Loucy (cell line): ENCODE results near the gene MRPS15.

Source experiments
- H2AFZ ChIP-seq: fragments of 200-600 bp; sonication (generic); 2 replicates; pipeline ENCODE4 v1.6.0; 2016; ENCODE audit warnings: antibody characterized with exemption, mild to moderate bottlenecking, low read length, moderate library complexity
- H3F3A ChIP-seq: fragments of 200-600 bp; 2 replicates; pipeline ENCODE4 v1.6.0; 2016; ENCODE audit warnings: antibody characterized with exemption, low read depth, mild to moderate bottlenecking
- H3K27me3 ChIP-seq: fragments of 200-600 bp; sonication (generic); 2 replicates; pipeline ENCODE4 v1.6.1; 2014; ENCODE audit warnings: low read length, mild to moderate bottlenecking; ENCODE audit not compliant: insufficient read depth, poor library complexity, severe bottlenecking
- H3K36me3 ChIP-seq: fragments of 200-600 bp; sonication (generic); 2 replicates; pipeline ENCODE4 v1.6.1; 2016; ENCODE audit warnings: low read length; ENCODE audit not compliant: insufficient read depth
- H3K4me1 ChIP-seq: fragments of 200-600 bp; sonication (generic); 2 replicates; pipeline ENCODE4 v1.5.1; 2014; ENCODE audit warnings: low read length, mild to moderate bottlenecking; ENCODE audit not compliant: insufficient read depth, poor library complexity, severe bottlenecking
- H3K4me2 ChIP-seq: fragments of 200-600 bp; sonication (generic); 2 replicates; pipeline ENCODE4 v1.6.0; 2014; ENCODE audit warnings: antibody characterized with exemption, low read length, low read depth, mild to moderate bottlenecking; ENCODE audit not compliant: poor library complexity, severe bottlenecking
- H3K4me3 ChIP-seq: fragments of 200-600 bp; sonication (generic); 2 replicates; pipeline ENCODE4 v1.5.1; 2014; ENCODE audit warnings: low read length, mild to moderate bottlenecking, mixed read lengths; ENCODE audit not compliant: poor library complexity, severe bottlenecking
- H3K79me2 ChIP-seq: fragments of 200-600 bp; sonication (generic); 2 replicates; pipeline ENCODE4 v1.6.1; 2014; ENCODE audit warnings: low read length; ENCODE audit not compliant: insufficient read depth
- H3K9ac ChIP-seq: fragments of 200-600 bp; sonication (generic); 2 replicates; pipeline ENCODE4 v1.6.0; 2014; ENCODE audit warnings: mild to moderate bottlenecking, low read depth, low read length, moderate library complexity; ENCODE audit not compliant: poor library complexity, severe bottlenecking
- H3K9me2 ChIP-seq: fragments of 200-600 bp; sonication (generic); replicated peaks from 2 replicates; pipeline ENCODE4 v1.6.1; 2016; ENCODE audit warnings: low read depth, low read length, mixed read lengths
- H3K9me3 ChIP-seq: fragments of 200-600 bp; sonication (generic); 2 replicates; pipeline ENCODE4 v1.6.1; 2014; ENCODE audit warnings: mild to moderate bottlenecking, antibody characterized with exemption, low read length, low read depth; ENCODE audit not compliant: insufficient read depth
- H4K20me1 ChIP-seq: fragments of 200-600 bp; sonication (generic); 2 replicates; pipeline ENCODE4 v1.6.0; 2014; ENCODE audit warnings: antibody characterized with exemption, low read length, mild to moderate bottlenecking; ENCODE audit not compliant: insufficient read depth, poor library complexity, severe bottlenecking
- CTCF ChIP-seq: fragments of 200-600 bp; sonication (generic); conservative IDR thresholded peaks from 2 replicates; pipeline ENCODE4 v1.5.1; 2014; ENCODE audit warnings: mild to moderate bottlenecking, antibody characterized with exemption, low read length
- EZH2phosphoT487 ChIP-seq: fragments of 200-600 bp; IDR thresholded peaks from 2 replicates; pipeline ENCODE4 v1.6.1; 2018; ENCODE audit warnings: antibody characterized with exemption, mild to moderate bottlenecking, moderate library complexity, borderline replicate concordance

Gene MRPS15

DNA sequence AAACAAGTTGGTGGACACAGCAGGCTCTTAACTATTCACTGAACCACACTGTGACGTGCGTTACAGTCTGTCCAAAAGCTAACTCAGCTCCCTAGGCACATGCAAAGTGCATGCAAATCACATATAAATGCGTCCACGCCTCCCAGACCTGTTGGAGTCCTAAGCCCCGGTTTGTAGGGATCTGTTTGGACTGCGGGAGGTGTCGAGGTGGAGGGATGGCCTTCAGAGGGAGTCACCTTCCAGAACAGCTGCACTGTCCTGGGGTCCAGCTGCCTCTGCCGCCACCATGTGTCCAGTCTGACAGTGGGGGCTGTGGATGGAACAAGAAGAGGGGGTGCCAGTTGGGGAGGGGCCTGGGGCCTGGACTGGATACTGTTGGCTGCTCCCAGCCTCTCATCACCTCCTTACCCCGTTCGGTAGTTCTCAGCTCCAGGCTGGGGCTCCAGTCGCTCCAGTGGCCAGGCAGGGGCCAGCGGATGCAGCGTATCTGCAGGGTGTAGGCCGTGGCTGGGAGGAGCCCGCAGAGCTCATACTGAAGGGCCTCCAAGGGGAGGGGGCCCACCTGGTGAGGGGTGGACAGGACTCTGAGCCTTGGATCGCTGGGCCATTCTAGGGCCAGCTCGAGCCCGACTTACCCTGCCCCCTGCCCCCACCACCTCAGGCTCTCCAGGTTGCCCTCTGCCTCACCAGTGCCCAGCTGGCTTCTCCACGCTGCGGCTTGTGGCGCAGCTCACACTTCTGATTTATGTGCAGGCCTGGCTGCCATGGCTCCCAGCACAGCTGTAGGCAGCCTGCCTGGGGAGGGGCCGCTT lies 7.9 kb upstream of the MRPS15 start:
- no peaks in the 10 kb centered on the region for H3K27me3 ChIP-seq
- no peak overlapping the region for H2AFZ ChIP-seq
- H3F3A ChIP-seq, result no peaks in the 10 kb centered on the region
- no peaks in the 10 kb centered on the region for H3K36me3 ChIP-seq
- TF ChIP-seq CTCF (no peak), EZH2phosphoT487 (no peak)
- H4K20me1 ChIP-seq, result no peaks in the 10 kb centered on the region
- no peak overlapping the region for H3K4me3 ChIP-seq
- no peaks in the 10 kb centered on the region for H3K9me3 ChIP-seq
- H3K4me1 ChIP-seq, result no peaks in the 10 kb centered on the region
- no peak overlapping the region for H3K9ac ChIP-seq
- no peaks in the 10 kb centered on the region for H3K79me2 ChIP-seq
- no peak overlapping the region for H3K4me2 ChIP-seq
- no peaks in the 10 kb centered on the region for H3K9me2 ChIP-seq

GRCh38 chr1:36469163-36469562 lies 5.0 kb upstream of the MRPS15 start:
- Histone ChIP-seq H3F3A (no peaks in the 10 kb centered on the region), H3K4me3 (no peak overlapping the region), H3K4me2 (no peak overlapping the region), H3K36me3 (no peaks in the 10 kb centered on the region), H3K9ac (no peak overlapping the region), H3K9me2 (no peaks in the 10 kb centered on the region), H3K79me2 (no peaks in the 10 kb centered on the region), H3K27me3 (no peaks in the 10 kb centered on the region), H3K9me3 (no peaks in the 10 kb centered on the region), H2AFZ (no peak overlapping the region), H4K20me1 (no peaks in the 10 kb centered on the region), H3K4me1 (peaks cover 11% of the 10 kb centered on the region)
- TF ChIP-seq CTCF (no peak), EZH2phosphoT487 (no peak)

- no peaks in the 10 kb centered on the region for H3K9me2 ChIP-seq
- H3K27me3 ChIP-seq, result no peaks in the 10 kb centered on the region
- no peaks in the 10 kb centered on the region for H3K9me3 ChIP-seq
- peaks cover 10% of the 10 kb centered on the region for H3K79me2 ChIP-seq
- H3K9ac ChIP-seq, result no peak overlapping the region
- H3F3A ChIP-seq, result no peaks in the 10 kb centered on the region
- H2AFZ ChIP-seq, result no peak overlapping the region
- TF ChIP-seq EZH2phosphoT487 (no peak), CTCF (no peak)
- H3K36me3 ChIP-seq, result no peaks in the 10 kb centered on the region
- no peak overlapping the region for H3K4me2 ChIP-seq
- no peak overlapping the region for H3K4me3 ChIP-seq
- H3K4me1 ChIP-seq, result peaks cover 17% of the 10 kb centered on the region
- H4K20me1 ChIP-seq, result no peaks in the 10 kb centered on the region
These were observed 3.7 kb upstream of the MRPS15 start for GRCh38 chr1:36467700-36468455.
